Measurements from ENCODE around the gene KLHL21.

DNA sequence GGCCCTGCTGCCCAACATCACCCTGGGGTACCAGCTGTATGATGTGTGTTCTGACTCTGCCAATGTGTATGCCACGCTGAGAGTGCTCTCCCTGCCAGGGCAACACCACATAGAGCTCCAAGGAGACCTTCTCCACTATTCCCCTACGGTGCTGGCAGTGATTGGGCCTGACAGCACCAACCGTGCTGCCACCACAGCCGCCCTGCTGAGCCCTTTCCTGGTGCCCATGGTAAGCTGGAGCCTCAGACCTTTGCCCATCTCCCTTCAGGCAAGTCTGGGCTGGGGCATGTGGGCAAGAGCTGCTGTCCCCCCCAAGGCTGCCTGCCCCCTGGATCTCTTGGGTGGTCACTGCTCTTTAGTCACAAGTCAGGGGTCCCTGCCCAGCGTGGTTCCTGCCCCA is 31.7 kb downstream of the KLHL21 start:
- TF ChIP-seq, protein P1, sequence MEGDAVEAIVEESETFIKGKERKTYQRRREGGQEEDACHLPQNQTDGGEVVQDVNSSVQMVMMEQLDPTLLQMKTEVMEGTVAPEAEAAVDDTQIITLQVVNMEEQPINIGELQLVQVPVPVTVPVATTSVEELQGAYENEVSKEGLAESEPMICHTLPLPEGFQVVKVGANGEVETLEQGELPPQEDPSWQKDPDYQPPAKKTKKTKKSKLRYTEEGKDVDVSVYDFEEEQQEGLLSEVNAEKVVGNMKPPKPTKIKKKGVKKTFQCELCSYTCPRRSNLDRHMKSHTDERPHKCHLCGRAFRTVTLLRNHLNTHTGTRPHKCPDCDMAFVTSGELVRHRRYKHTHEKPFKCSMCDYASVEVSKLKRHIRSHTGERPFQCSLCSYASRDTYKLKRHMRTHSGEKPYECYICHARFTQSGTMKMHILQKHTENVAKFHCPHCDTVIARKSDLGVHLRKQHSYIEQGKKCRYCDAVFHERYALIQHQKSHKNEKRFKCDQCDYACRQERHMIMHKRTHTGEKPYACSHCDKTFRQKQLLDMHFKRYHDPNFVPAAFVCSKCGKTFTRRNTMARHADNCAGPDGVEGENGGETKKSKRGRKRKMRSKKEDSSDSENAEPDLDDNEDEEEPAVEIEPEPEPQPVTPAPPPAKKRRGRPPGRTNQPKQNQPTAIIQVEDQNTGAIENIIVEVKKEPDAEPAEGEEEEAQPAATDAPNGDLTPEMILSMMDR (IDR thresholded peaks at IDR 0.05), result no peak
- no peak for TF ChIP-seq POLR2A (IDR thresholded peaks at IDR 0.05)
